GM20431 (cell line): ENCODE data around the gene SPACA7.

Experiments
- in situ Hi-C: fragments of 300-500 bp; cut with MseI, MboI; formaldehyde crosslinking; loops from one replicate; pipeline ENCODE4 v1.15.0; 2020; ENCODE audit warnings: low sequenced_read_pairs; ENCODE audit not compliant: unreplicated experiment

Gene SPACA7

DNA sequence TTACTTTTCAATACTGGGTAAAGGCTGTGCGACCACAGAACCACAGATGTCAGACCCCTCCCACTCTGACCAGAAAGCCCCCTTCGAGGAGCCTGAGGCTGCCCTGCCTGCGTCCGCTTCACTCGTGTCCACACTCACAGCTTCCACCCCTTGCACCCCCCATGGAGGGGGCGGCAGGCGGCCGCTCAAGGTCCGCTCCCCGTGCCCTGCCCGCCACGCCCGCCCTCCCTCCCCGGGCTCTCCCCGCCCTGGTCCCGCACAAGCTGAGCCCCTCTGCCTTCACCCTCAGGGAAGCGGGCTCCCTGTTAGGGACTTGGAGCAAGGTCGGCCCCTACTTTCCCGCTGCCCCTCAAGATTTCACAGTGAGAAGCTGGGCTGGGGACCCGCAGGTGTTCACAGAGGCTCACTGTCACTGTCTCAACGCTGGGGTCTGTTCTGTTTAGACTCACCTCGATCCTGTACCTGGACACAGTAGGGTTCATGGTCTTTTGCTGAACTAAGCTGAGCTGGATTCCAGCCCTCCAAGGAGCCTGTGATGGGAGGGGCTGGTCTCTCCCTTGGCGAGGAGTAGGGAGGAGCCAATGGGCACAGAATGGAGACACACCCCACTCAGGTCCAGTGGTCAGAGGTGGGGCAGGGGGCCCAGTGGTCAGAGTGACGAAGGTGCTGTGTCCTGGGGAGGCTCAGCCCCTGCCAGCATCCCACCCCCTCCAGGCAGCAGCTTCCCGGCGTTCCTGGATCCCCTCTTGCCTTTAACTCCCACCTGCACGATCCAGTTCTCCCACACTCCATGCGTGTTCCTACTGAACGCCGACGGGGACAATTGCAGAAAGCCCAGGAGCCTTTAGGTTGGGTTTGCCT is 69.5 kb downstream of the SPACA7 start:
- in situ Hi-C loops, result no loop called here

GRCh38 chr13:112446347-112446861 is 70.2 kb downstream of the SPACA7 start:
- in situ Hi-C loops, result no loop called here

- in situ Hi-C loops, result no loop called here
These were observed 70.7 kb downstream of the SPACA7 start for GRCh38 chr13:112446867-112447266.

- in situ Hi-C loops, result no loop called here
These were observed 71.2 kb downstream of the SPACA7 start for GRCh38 chr13:112447306-112447705.

- in situ Hi-C loops, result no loop called here
These were observed 71.8 kb downstream of the SPACA7 start for GRCh38 chr13:112447761-112448603.

- in situ Hi-C loops, result no loop called here
These were observed 72.7 kb downstream of the SPACA7 start for GRCh38 chr13:112448621-112449544.

- in situ Hi-C loops, result no loop called here
These were observed 73.4 kb downstream of the SPACA7 start for GRCh38 chr13:112449545-112449930.

- in situ Hi-C loops, result no loop called here
These were observed 74.2 kb downstream of the SPACA7 start for GRCh38 chr13:112450118-112450903.

GRCh38 chr13:112450904-112451240 is 74.7 kb downstream of the SPACA7 start:
- in situ Hi-C loops, result no loop called here

DNA sequence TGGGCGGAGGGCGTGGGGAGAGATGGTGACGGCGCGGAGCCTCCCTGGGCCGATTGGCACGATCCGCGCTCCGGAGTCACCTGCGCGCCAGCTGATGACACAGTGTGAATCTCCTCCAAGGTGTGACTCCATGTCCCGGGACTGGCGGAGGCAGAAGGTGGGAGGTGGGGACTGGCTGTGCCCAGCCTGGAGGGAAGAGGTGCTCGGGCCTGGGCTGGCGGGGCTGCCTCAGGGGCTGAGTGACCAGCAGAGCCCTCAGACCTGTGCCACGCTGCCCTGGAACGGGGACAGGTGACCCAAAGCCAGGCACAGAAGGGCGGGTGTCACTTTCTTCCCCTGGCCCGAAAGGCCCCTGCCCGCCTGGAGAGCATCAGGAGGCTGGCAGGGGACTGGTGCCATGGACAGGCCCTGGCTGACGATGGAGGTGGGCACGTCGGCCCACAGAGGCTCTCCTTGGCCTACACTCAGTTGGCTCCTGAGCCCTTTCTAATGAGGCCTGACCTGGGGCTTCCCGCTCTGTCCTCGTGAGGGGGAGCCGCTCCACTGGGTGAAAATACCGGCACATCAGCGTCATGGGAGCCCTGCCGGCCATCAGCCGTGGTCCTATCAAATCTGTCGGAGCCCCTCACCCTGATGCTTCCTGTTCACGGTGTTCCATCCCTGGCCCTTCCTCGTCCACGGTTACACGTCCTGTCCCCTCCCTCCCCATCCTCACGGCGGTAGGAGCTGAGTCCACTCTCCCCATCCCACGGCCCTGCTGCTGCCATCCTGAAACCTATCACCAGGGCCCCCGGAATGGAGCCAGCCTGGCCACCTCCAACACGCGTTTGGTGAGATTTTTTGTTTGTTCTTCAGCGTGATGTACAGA is 75.6 kb downstream of the SPACA7 start:
- in situ Hi-C loops, result no loop called here

- in situ Hi-C loops, result no loop called here
These were observed 76.4 kb downstream of the SPACA7 start for GRCh38 chr13:112452380-112453206.

DNA sequence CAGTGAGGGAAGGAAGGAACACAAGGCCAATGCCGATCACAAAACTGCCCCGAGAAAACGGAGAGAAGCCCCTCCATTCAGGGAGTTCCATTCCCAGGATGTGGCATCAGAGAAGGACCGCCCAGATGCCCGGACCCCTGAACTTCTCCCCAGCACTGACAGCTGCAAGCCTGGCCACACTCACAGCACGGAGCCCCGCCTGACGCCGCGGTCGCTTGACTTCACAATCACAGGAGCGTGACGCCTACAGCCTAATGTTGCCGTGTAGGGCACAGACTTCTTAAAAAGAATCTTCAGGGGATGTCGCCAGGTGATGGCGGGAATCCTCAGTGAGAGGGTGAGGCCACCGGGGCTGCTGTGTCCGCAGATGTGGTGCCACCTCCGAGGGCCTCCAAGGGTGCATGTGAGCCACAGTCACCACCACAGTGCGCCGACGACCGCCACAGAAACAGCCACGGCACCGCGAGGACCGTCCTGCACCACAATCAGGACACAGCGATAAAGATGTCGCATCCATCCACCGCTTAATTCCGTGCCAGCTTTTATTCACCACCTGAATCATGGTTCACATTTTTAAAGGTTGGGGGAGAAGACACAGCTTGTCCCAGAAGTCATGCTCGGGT is 77.2 kb downstream of the SPACA7 start:
- in situ Hi-C loops, result no loop called here

- in situ Hi-C loops, result no loop called here
These were observed 77.9 kb downstream of the SPACA7 start for GRCh38 chr13:112453874-112454647.

DNA sequence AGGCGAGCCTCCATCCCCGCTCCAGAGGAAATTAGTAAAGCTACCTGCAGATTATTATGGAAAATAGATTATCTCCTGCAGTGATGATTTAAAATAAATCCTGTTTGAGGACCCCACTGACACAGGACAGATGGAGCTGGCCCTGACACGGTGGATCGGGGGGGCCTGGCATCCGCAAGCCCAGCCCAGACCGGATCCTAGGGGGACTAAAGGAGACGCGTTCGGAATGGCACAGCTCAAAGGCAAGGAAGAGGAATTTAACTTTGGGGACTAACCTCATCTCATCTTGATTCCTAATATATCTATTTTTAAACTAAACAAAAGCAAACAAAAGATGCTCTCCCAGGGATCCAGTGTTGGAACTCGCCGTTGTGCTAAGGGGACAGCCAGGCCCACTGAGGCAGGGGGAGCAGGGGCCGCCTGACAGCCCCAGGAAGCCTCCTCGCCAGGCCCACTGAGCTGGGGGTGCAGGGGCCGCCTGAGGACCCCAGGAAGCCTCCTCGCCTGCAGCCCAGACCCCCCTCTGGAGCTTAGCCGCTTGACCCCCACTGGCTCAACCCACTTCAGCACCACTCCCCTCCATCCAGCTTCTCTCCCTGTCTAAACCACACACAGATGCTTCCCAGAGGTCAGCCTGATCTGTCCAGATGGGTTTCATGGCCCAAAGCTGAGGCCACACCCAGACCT is 78.6 kb downstream of the SPACA7 start:
- in situ Hi-C loops, result no loop called here

DNA sequence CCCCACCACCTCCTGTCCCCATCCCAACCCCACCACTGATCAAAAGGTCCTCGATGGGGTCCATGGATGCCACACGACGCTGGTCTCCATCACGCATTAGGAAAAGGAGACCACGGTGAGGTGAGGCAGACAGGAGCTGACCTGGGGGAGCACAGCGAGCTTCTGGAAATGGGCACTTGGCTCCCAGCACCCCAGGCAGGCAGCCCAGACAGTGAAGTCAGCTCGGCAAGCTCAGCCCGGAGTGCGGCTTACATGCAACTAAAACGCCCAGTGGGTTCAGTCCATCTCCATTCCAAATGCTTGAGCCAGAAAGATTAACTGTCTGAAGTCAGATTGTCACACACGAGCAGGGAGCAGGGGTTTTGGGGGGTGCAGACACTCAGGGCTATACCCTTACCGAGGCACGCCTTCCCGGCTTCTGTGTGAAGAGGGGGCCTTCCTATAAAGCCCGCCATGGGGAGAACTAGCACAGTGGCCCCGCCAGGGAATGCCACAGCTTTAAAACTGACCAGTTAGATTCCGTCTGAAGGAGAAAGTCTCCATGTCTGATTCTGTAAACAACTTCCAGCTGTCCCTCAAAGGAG is 79.4 kb downstream of the SPACA7 start:
- in situ Hi-C loops, result no loop called here
